ENCODE results near the gene GPR42.
"Not testable (repeated sequence)": the region's sequence is repeated elsewhere in the genome, so short reads cannot be mapped to it uniquely, and the experiment has no call there.

GPR42 gene

GRCh38 chr19:35363711-35364425, 7.0 kb upstream of the GPR42 start:
- FAIRE-seq: no peak

- no peak for FAIRE-seq
These were observed 5.6 kb upstream of the GPR42 start for GRCh38 chr19:35365303-35365702.

- FAIRE-seq: no peak
These were observed 2.5 kb upstream of the GPR42 start for GRCh38 chr19:35368378-35368777.

GRCh38 chr19:35369522-35369921, 1.3 kb upstream of the GPR42 start:
- no peak for FAIRE-seq

DNA sequence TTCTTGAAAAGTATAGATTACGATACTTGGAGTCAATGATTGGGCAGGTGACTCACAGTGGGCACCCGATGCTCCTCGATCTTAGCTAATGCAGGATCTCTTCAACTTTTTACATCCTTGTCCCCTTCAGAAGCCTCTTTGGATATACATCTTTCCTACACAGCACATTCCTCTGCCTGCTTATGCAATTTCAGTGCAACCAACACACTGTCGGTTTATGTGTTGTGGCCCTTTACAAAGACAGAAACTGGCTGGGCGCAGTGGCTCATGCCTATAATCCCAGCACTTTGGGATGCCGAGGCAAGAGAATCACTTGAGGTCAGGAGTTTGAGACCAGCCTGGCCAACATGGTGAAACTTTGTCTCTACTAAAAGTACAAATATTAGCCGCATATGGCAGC, 2.6 kb downstream of the GPR42 start:
- FAIRE-seq: no peak

DNA sequence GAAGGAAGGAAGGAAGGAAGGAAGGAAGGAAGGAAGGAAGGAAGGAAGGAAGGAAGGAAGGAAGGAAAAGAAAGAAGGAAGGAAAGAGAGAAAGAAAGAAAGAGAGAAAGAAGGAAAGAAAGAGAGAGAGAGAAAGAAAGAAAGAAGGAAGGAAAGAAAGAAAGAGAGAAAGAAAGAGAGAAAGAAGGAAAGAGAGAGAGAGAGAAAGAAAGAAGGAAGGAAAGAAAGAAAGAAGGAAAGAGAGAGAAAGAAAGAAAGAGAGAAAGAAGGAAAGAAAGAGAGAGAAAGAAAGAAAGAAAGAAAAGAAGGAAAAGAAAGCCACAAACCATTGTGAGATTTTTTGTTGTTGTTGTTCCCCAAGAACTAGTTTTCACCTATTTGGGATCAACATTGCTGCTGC, 3.2 kb downstream of the GPR42 start:
- not testable (repeated sequence) for FAIRE-seq

- no peak for FAIRE-seq
These were observed 4.8 kb downstream of the GPR42 start for GRCh38 chr19:35375505-35376307.

GRCh38 chr19:35377656-35378055, 6.8 kb downstream of the GPR42 start:
- FAIRE-seq: no peak

- FAIRE-seq: no peak
These were observed 7.5 kb downstream of the GPR42 start for GRCh38 chr19:35378356-35378755.

DNA sequence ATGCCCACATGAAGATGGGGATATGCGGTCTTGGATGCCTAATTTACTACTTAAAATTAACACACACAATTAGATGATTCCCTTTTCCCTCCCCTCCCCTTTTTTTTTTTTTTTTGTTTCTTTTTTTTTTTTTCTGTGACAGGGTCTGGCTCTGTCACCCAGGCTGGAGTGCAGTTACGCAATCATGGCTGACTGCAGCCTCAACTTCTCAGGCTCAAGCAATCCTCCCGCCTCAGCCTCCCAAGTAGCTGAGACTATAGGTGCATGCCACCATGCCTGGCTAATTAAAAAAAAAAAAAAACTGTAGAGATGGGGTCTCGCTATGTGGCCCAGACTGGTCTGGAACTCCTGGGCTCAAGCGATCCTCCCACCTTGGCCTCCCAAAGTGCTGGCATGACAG, 8.7 kb downstream of the GPR42 start:
- not testable (repeated sequence) for FAIRE-seq

DNA sequence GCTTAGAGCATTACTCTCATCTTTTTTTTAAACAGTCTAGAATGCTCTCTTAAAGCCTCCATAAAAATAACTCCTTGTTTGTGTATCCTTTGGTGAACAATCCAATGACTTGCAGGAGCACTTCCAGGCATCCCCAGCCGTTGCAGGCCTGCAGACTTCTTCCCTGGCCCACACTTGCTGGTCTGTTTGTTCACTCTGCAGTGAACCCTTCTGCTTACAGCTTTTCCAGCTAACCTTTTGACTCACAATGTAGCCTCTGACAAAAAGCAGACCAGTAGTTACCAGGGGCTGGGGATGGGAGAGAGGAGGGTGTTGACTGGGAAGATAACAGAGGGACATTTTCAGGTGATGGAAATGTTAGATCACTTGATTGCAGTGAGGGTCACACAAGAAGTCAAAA, 9.1 kb downstream of the GPR42 start:
- no peak for FAIRE-seq

GRCh38 chr19:35380450-35381124, 9.7 kb downstream of the GPR42 start:
- FAIRE-seq: no peak

DNA sequence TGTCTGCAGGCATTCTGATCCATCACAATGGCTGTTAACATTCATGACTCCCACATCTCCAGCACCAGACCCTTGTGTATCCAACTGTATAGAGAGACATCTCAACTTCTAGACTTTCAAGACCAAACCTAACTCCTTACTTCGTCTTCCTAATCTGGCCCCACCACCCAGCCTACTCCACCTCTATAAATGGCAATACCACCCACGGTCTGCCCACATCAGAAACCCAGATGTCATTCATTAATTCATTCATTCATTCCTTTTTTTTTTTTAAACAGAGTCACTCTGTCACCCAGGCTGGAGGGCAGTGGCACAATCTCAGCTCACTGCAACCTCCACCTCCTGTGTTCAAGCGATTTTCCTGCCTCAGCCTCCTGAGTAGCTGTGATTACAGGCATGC, 10.4 kb downstream of the GPR42 start:
- FAIRE-seq: no peak

- FAIRE-seq: no peak
These were observed 11.1 kb downstream of the GPR42 start for GRCh38 chr19:35381926-35382325.

- FAIRE-seq: no peak
These were observed 12.7 kb downstream of the GPR42 start for GRCh38 chr19:35383536-35383935.

GRCh38 chr19:35388277-35389054, 17.6 kb downstream of the GPR42 start:
- FAIRE-seq: no peak

DNA sequence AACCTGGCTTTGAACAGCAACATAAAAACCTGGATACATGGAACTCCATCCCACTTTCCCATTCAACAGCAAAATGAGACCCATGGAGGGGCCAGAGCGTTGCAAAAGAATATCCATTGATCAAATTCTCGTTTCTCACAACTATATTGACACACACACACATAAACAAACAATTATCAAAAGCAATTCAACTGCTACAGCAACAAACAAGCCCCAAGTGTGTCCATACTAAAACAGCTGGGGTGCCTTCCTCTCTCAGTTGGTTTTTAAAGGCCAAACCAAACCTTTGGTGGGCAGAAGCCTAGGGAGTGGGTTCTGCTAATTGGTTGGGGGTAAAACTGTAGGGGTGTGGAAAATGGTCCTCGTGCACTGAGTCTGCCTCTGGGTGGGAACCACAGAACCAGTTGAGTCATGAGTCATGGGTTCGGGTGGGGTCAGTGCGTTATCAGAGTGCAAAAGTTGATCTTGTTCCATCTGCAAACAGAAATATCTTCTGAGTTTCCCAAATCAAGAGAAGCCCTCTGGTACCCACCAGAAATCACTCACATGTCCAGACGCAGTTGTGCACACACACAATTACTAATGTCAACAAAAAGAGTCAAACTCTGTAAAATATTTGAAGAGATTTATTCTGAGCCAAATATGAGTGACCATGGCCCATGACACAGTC, 18.5 kb downstream of the GPR42 start:
- no peak for FAIRE-seq

DNA sequence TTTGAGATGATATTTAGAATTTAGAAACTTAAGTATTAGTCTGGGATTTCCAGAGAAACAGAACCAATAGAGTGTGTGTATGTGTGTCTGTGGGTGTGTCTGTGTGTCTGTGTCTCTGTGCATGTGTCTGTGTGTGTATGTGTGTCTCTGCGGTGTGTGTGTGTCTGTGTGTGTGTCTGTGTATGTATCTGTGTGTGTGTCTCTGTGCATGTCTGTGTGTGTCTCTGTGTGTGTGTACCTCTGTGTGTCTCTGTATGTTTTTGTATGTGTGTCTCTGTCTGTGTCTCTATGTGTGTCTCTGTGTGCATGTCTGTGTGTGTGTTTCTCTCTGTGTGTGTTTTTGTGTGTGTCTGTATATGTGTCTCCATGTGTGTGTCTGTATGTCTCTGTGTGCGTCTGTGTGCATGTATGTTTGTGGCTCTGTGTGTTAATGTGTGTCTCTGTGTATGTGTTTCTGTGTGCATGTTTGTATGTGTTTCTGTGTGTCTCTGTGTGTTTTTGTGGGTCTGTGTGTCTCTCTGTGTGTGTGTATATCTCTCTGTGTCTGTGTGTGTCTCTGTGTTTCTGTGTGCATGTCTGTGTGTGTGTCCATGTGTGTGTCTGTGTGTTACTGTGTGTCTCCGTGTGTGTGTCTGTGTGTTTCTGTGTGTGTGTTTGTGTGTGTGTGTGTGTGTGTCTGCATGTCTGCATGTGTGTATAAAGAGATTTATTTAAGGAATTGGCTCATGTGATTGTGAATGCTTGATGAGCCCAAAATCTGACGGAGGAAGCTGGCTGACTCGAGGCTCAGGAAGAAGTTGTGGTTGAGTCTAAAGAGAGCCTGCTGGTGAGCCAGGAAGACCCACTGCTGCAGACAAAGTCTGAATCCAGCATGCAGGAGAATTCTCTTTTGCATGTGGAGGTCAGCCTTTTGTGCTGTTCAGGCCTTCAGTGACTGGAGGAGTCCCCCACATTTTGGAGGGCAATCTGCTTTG, 22.2 kb downstream of the GPR42 start:
- FAIRE-seq: no peak

GRCh38 chr19:35395382-35396199, 24.7 kb downstream of the GPR42 start:
- FAIRE-seq: no peak

DNA sequence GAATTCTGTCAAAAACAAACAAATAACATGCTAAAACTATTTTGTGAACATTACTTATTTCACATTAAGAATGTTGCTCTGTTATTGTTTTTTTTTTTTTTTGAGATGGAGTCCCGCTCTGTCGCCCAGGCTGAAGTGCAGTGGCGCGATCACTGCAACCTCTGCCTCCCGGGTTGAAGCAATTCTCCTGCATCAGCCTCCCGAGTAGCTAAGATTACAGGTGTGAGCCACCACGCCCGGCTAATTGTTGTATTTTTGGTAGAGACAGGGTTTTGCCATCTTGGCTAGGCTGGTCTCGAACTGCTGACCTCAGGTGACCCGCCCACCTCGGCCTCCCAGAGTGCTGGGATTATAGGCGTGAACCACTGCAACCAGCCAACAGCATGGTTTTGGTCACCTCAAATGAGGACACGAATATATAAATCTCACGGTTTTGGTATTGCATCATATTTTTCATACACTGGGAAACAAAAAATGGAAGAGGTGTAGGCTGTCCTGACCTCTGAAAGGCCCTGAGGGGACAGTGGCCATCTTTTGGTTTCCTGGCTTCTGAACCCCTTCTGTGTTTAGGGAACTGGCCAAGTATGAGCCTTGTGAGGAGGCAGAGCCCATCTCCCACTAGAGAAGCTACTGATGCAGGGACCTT, 25.5 kb downstream of the GPR42 start:
- no peak for FAIRE-seq
